GM19193 (cell line): ENCODE measurements around the gene HADHB.

Experiments used
- POLR2A ChIP-seq: IDR thresholded peaks from 4 replicates; pipeline ENCODE4 v1.6.1; 2011; ENCODE audit not compliant: insufficient read depth, insufficient read length; ENCODE audit errors: extremely low read depth

The HADHB gene

GRCh38 chr2:26335231-26335630 is 90.5 kb downstream of the HADHB start:
- TF ChIP-seq POLR2A: no peak

- TF ChIP-seq POLR2A: no peak
These were observed 92.0 kb downstream of the HADHB start for GRCh38 chr2:26336719-26337118.

- TF ChIP-seq POLR2A: no peak
These were observed 92.6 kb downstream of the HADHB start for GRCh38 chr2:26337298-26337697.
